Measurements from ENCODE around the gene C1QTNF7. TPM values are rescaled to one million over a fixed set of nuclear protein-coding genes. Genes with fewer than 3 reads are reported as not detected.

Gene C1QTNF7
- total RNA-seq, 1 experiment from 2014 or later, result not detected

- intact Hi-C loops (cut with micrococcal nuclease), result no loop called here
- Histone ChIP-seq H3K9ac (ENCODE audit: low read length) (no peak overlapping the region), H4K20me1 (ENCODE audit: low read length) (no peaks in the 10 kb centered on the region), H2AFZ (ENCODE audit: low read length) (no peak overlapping the region), H3K9me3 (ENCODE audit: low read length) (no peaks in the 10 kb centered on the region), H3F3A (ENCODE audit: low read length, unreplicated experiment) (no peaks in the 10 kb centered on the region), H3K79me2 (ENCODE audit: low read length) (no peaks in the 10 kb centered on the region), H3K27me3 (ENCODE audit: low read length) (no peaks in the 10 kb centered on the region), H3K9me2 (replicated peaks; ENCODE audit: low read length) (no peaks in the 10 kb centered on the region), H3K4me3 (ENCODE audit: low read length) (no peak overlapping the region), H3K27ac (ENCODE audit: low read length) (no peak overlapping the region), H3K36me3 (ENCODE audit: low read depth, low read length) (no peaks in the 10 kb centered on the region), H3K4me2 (ENCODE audit: low read length) (no peak overlapping the region), H3K4me1 (ENCODE audit: insufficient read depth, low read length) (no peaks in the 10 kb centered on the region)
- POLR2A ChIA-PET (ENCODE audit: unreplicated experiment), result no interaction called here
- TF ChIP-seq EZH2 (IDR thresholded peaks at IDR 0.05; ENCODE audit: low read length, unreplicated experiment) (no peak), CTCF (conservative IDR thresholded peaks at IDR 0.05; ENCODE audit: low read depth, low read length) (no peak), EZH2phosphoT487 (IDR thresholded peaks at IDR 0.05; ENCODE audit: borderline replicate concordance, low read length) (no peak)
- no TSS peak for BruUV-seq (replicated peaks)
- ATAC-seq, result no peak
- CTCF ChIA-PET, result no interaction called here
- DNase-seq, result no peak
Observed at GRCh38 chr4:15444276-15444675, 16.4 kb downstream of the C1QTNF7 start.

GRCh38 chr4:15444879-15445547, 17.2 kb downstream of the C1QTNF7 start:
- DNase-seq, result peak; percentile 65
- no peaks in the 10 kb centered on the region for H3K9me3 ChIP-seq (ENCODE audit: low read length)
- H3K4me1 ChIP-seq (ENCODE audit: insufficient read depth, low read length), result no peaks in the 10 kb centered on the region
- ChIA-PET POLR2A (ENCODE audit: unreplicated experiment) (no interaction called here), CTCF (no interaction called here)
- no peaks in the 10 kb centered on the region for H3F3A ChIP-seq (ENCODE audit: low read length, unreplicated experiment)
- H3K9me2 ChIP-seq (replicated peaks; ENCODE audit: low read length), result no peaks in the 10 kb centered on the region
- no peak overlapping the region for H3K4me2 ChIP-seq (ENCODE audit: low read length)
- H3K27ac ChIP-seq (ENCODE audit: low read length), result no peak overlapping the region
- H3K27me3 ChIP-seq (ENCODE audit: low read length), result no peaks in the 10 kb centered on the region
- TF ChIP-seq EZH2 (IDR thresholded peaks at IDR 0.05; ENCODE audit: low read length, unreplicated experiment) (no peak), CTCF (conservative IDR thresholded peaks at IDR 0.05; ENCODE audit: low read depth, low read length) (no peak), EZH2phosphoT487 (IDR thresholded peaks at IDR 0.05; ENCODE audit: borderline replicate concordance, low read length) (no peak)
- H2AFZ ChIP-seq (ENCODE audit: low read length), result no peak overlapping the region
- H4K20me1 ChIP-seq (ENCODE audit: low read length), result no peaks in the 10 kb centered on the region
- no peaks in the 10 kb centered on the region for H3K79me2 ChIP-seq (ENCODE audit: low read length)
- H3K36me3 ChIP-seq (ENCODE audit: low read depth, low read length), result no peaks in the 10 kb centered on the region
- ATAC-seq, result no peak
- intact Hi-C loops (cut with micrococcal nuclease), result no loop called here
- no peak overlapping the region for H3K4me3 ChIP-seq (ENCODE audit: low read length)
- no peak overlapping the region for H3K9ac ChIP-seq (ENCODE audit: low read length)
- BruUV-seq (replicated peaks), result no TSS peak

- Histone ChIP-seq H4K20me1 (ENCODE audit: low read length) (no peaks in the 10 kb centered on the region), H3K9me2 (replicated peaks; ENCODE audit: low read length) (no peaks in the 10 kb centered on the region), H3K4me3 (ENCODE audit: low read length) (no peak overlapping the region), H3K27ac (ENCODE audit: low read length) (no peak overlapping the region), H3K9ac (ENCODE audit: low read length) (no peak overlapping the region), H2AFZ (ENCODE audit: low read length) (no peak overlapping the region), H3F3A (ENCODE audit: low read length, unreplicated experiment) (no peaks in the 10 kb centered on the region), H3K79me2 (ENCODE audit: low read length) (no peaks in the 10 kb centered on the region), H3K9me3 (ENCODE audit: low read length) (no peaks in the 10 kb centered on the region), H3K27me3 (ENCODE audit: low read length) (no peaks in the 10 kb centered on the region), H3K36me3 (ENCODE audit: low read depth, low read length) (no peaks in the 10 kb centered on the region), H3K4me1 (ENCODE audit: insufficient read depth, low read length) (peaks cover 20% of the 10 kb centered on the region), H3K4me2 (ENCODE audit: low read length) (peak overlapping the region; percentile 33)
- ChIA-PET POLR2A (ENCODE audit: unreplicated experiment) (no interaction called here), CTCF (no interaction called here)
- intact Hi-C loops (cut with micrococcal nuclease), result loop anchor here (10.0 kb wide), 1 partner anchor 57 kb away; no protein-coding TSS in a partner anchor
- TF ChIP-seq EZH2phosphoT487 (IDR thresholded peaks at IDR 0.05; ENCODE audit: borderline replicate concordance, low read length) (no peak), EZH2 (IDR thresholded peaks at IDR 0.05; ENCODE audit: low read length, unreplicated experiment) (no peak), CTCF (conservative IDR thresholded peaks at IDR 0.05; ENCODE audit: low read depth, low read length) (no peak)
- DNase-seq (no peak), ATAC-seq (peak; percentile 15; the same call in 1 of the 2 replicates)
- BruUV-seq (replicated peaks), result no TSS peak
Observed at GRCh38 chr4:15451181-15451865, 23.5 kb downstream of the C1QTNF7 start.

Data from PC-3 (cell line).